NT2/D1 (cell line): ENCODE results near the gene TTC38.

ENCODE experiments used
- SUZ12 ChIP-seq: IDR thresholded peaks from 2 replicates; pipeline ENCODE4 v1.6.1; 2011; ENCODE audit not compliant: insufficient read length, insufficient read depth; ENCODE audit errors: extremely low read depth
- ZNF274 ChIP-seq: IDR thresholded peaks from 2 replicates; pipeline ENCODE4 v1.6.1; 2011; ENCODE audit warnings: mild to moderate bottlenecking, low read depth, low read length

DNA sequence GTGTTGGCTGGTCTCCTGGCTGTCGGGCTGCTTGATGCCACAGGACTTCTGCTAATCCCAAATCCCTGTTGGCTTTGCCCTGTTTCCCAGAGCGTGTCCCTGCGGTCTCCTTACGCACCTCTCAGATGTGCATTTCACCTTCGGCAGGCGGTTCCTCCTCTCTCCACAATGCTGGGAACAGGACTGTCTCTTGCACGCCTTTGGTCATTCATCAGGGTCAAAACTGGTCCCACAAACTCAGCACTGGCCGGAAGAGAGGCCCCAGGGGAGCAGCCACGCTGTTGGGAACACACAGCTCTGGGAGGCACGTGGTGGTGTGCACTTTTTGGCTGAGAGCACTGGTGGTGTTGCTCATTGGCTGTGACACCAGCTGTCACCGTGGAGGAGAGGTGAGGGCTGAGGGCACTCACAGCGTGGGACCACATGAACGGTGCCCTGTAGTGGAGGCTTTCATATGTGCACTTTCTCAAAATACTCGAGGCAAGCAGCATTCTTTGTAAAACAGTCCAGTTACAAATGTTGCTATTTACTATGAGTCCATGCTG lies 52.4 kb downstream of the TTC38 start:
- TF ChIP-seq ZNF274 (no peak), SUZ12 (no peak)
